ENCODE data around the gene ATXN1. TPM values are rescaled to one million over a fixed set of nuclear protein-coding genes. Genes with fewer than 3 reads are reported as not detected.
"Not testable (repeated sequence)": the region's sequence is repeated elsewhere in the genome, so short reads cannot be mapped to it uniquely, and the experiment has no call there.

ATXN1 gene
- total and polyA plus RNA-seq, 2 experiments from 2014 or later, result 14.2 to 20.1 TPM

DNA sequence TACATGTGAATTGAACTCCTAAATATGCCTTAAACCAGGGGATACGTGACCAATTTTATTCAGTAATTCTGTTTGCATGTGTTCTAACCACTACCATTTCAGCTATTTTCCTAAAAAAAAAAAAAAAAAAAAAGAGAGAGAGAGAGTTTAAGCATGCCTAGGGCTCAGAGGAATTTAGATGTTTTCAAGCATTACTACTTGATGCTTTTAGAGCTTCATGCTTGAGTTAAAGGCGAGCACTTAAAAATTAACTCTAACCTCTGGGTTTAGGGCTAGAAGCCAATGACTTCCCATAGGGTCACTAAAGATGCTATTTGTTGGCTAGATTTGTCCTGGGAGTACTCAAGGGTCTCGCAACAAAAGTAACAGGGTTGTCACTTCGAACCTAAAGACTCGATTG is 217.7 kb downstream of the ATXN1 start:
- Histone ChIP-seq H3K4me2 (ENCODE audit: unreplicated experiment) (no peak overlapping the region), H3K27me3 (replicated peaks; ENCODE audit: insufficient read depth) (no peaks in the 10 kb centered on the region), H2AFZ (no peak overlapping the region), H3K9me3 (ENCODE audit: low read depth) (no peaks in the 10 kb centered on the region), H3K4me3 (no peak overlapping the region), H3K36me3 (ENCODE audit: low read depth) (no peaks in the 10 kb centered on the region), H3K9me2 (ENCODE audit: insufficient read depth) (no peaks in the 10 kb centered on the region), H3F3A (ENCODE audit: insufficient read depth) (no peaks in the 10 kb centered on the region; the same call in 1 of the 2 replicates), H3K27ac (no peak overlapping the region), H3K9ac (no peak overlapping the region), H4K20me1 (ENCODE audit: insufficient read depth) (no peaks in the 10 kb centered on the region; the same call in 1 of the 2 replicates), H3K4me1 (ENCODE audit: insufficient read depth) (peaks cover 6% of the 10 kb centered on the region; the same call in 1 of the 2 replicates), H3K79me2 (ENCODE audit: insufficient read depth) (no peaks in the 10 kb centered on the region)
- TF ChIP-seq EZH2phosphoT487 (IDR thresholded peaks at IDR 0.05; ENCODE audit: insufficient read depth, low read depth) (no peak), EZH2 (IDR thresholded peaks at IDR 0.05; ENCODE audit: insufficient read depth, poor library complexity, severe bottlenecking) (no peak)
- DNase-seq, result no peak
- 87 to 91% methylated on average over 5 of the region's 5 CpGs for WGBS, 2 experiments (ENCODE audit: low coverage in 1 of 2, low lambda C conversion rate in 2 of 2, missing lambda C conversion rate in 2 of 2)
- in situ Hi-C loops (cut with MboI), result no loop called here

DNA sequence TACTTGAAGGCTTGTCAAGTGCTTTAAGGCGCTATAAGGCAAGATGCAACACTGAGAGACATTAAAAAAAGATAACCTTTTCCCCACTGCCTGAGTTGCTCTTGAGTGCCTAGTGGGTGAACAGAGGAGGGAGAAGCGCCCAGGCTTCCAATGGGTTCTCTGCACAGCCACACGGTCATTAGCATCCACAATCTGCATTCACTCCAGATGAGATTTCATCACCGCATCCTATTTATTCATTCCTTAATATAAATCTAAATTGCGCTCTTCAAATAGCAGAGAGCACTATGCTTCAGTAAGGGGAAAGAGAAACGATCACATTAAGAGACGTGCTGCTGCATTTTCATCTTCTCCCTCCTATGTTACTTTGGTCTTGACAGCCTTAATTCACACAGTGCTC is 219.2 kb downstream of the ATXN1 start:
- Histone ChIP-seq H3K36me3 (ENCODE audit: low read depth) (no peaks in the 10 kb centered on the region), H3K27ac (no peak overlapping the region), H4K20me1 (ENCODE audit: insufficient read depth) (no peaks in the 10 kb centered on the region; the same call in 1 of the 2 replicates), H3K79me2 (ENCODE audit: insufficient read depth) (no peaks in the 10 kb centered on the region), H3K4me2 (ENCODE audit: unreplicated experiment) (no peak overlapping the region), H3K27me3 (replicated peaks; ENCODE audit: insufficient read depth) (no peaks in the 10 kb centered on the region), H3K4me3 (no peak overlapping the region), H3K9me3 (ENCODE audit: low read depth) (no peaks in the 10 kb centered on the region), H3K4me1 (ENCODE audit: insufficient read depth) (no peaks in the 10 kb centered on the region), H2AFZ (no peak overlapping the region), H3F3A (ENCODE audit: insufficient read depth) (no peaks in the 10 kb centered on the region; the same call in 1 of the 2 replicates), H3K9ac (no peak overlapping the region), H3K9me2 (ENCODE audit: insufficient read depth) (no peaks in the 10 kb centered on the region)
- WGBS, 2 experiments (ENCODE audit: low coverage in 1 of 2, low lambda C conversion rate in 2 of 2, missing lambda C conversion rate in 2 of 2), result 87 to 88% methylated on average over 7 of the region's 7 CpGs
- in situ Hi-C loops (cut with MboI), result no loop called here
- no peak for TF ChIP-seq EZH2 (IDR thresholded peaks at IDR 0.05; ENCODE audit: insufficient read depth, poor library complexity, severe bottlenecking)
- TF ChIP-seq EZH2phosphoT487 (IDR thresholded peaks at IDR 0.05; ENCODE audit: insufficient read depth, low read depth), result no peak
- DNase-seq, result no peak

DNA sequence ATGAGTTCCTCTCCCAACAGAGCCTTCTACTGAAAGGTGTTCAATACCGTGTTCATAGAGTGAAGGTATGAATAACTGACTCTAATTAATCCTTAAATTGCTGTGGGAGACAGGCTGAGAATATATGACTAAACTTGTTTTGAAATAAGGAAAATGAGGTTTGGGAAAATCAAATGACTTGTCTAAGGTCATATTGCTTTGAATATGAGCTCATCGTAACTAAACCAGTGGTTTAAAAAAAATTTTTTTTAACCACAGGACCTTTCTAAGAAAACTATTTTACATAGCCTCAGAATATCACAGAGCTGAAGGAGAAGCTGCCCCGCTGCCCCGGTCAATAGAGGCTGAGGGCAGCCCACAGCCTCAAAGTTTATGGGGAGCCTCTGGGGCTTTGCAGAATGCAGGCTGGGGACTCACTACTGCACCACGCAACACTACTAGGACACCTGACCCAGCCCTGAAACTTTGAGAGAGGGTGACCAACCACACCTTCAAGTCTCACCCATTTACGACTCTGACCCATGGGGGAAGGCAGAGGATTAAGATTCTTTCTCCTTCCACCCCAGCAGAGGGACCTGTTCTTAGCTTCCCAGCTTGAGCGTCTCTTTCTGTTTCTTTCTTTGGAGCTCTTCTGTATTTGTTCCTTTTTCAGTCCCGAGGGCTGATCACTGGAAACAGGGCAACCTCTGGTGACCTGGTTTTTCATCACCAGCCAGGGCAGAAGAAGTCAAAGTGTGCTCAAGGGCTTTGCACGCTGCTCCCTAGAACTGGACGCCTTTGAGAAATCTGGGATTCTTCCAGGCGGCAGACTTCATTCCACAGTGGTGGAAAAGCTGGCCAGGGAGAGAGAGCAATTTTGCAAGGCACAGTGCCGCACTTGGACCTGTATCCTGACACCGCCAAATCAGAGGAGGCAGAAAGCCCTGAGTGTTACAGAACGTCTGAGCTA is 220.2 kb downstream of the ATXN1 start:
- in situ Hi-C loops (cut with MboI), result no loop called here
- Histone ChIP-seq H3K9me2 (ENCODE audit: insufficient read depth) (no peaks in the 10 kb centered on the region), H3K4me3 (no peak overlapping the region), H3K36me3 (ENCODE audit: low read depth) (no peaks in the 10 kb centered on the region), H3K79me2 (ENCODE audit: insufficient read depth) (no peaks in the 10 kb centered on the region), H3K4me2 (ENCODE audit: unreplicated experiment) (no peak overlapping the region), H3K9me3 (ENCODE audit: low read depth) (no peaks in the 10 kb centered on the region), H2AFZ (no peak overlapping the region), H3K27me3 (replicated peaks; ENCODE audit: insufficient read depth) (no peaks in the 10 kb centered on the region), H3F3A (ENCODE audit: insufficient read depth) (no peaks in the 10 kb centered on the region; the same call in 1 of the 2 replicates), H3K27ac (no peak overlapping the region), H4K20me1 (ENCODE audit: insufficient read depth) (no peaks in the 10 kb centered on the region; the same call in 1 of the 2 replicates), H3K4me1 (ENCODE audit: insufficient read depth) (no peaks in the 10 kb centered on the region), H3K9ac (no peak overlapping the region)
- no peak for DNase-seq
- WGBS, 2 experiments (ENCODE audit: low coverage in 1 of 2, low lambda C conversion rate in 2 of 2, missing lambda C conversion rate in 2 of 2), result 93 to 95% methylated on average over 14 of the region's 14 CpGs
- no peak for TF ChIP-seq EZH2 (IDR thresholded peaks at IDR 0.05; ENCODE audit: insufficient read depth, poor library complexity, severe bottlenecking)
- no peak for TF ChIP-seq EZH2phosphoT487 (IDR thresholded peaks at IDR 0.05; ENCODE audit: insufficient read depth, low read depth)

DNA sequence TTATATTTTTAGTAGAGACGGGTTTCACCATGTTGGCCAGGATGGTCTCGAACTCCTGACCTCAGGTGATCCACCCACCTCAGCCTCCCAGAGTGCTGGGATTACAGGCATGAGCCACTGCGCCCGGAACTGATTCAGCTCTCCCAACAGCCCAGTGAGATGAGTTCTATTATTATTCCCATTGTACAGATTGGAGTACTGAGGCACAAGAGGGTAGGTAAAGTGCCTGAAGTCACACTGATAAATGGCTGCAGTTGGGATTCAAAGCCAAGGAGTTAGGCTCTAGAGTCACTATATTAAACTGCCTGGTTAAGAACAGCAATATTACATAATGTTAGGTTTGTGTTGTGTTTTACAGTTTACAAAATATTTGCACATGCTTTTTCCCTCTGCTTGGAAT is 220.9 kb downstream of the ATXN1 start:
- H3K27ac ChIP-seq; H3F3A ChIP-seq (ENCODE audit: insufficient read depth); H3K4me2 ChIP-seq (ENCODE audit: unreplicated experiment); H2AFZ ChIP-seq; H3K9me2 ChIP-seq (ENCODE audit: insufficient read depth); H3K9me3 ChIP-seq (ENCODE audit: low read depth); DNase-seq; H3K36me3 ChIP-seq (ENCODE audit: low read depth); H3K9ac ChIP-seq; H3K27me3 ChIP-seq (replicated peaks; ENCODE audit: insufficient read depth); H4K20me1 ChIP-seq (ENCODE audit: insufficient read depth); H3K79me2 ChIP-seq (ENCODE audit: insufficient read depth); H3K4me1 ChIP-seq (ENCODE audit: insufficient read depth); in situ Hi-C loops (cut with MboI); H3K4me3 ChIP-seq: not testable (repeated sequence)
- 98 to 99% methylated on average over 4 of the region's 4 CpGs for WGBS, 2 experiments (ENCODE audit: low coverage in 1 of 2, low lambda C conversion rate in 2 of 2, missing lambda C conversion rate in 2 of 2)

Measured in GM23248 (cell line).